ENCODE data around the gene PANX3. TPM values are rescaled to one million over a fixed set of nuclear protein-coding genes. Genes with fewer than 3 reads are reported as not detected.

PANX3 gene
- polyA plus RNA-seq, 1 donor (not counting 4 experiments of a cell fraction or from before 2014, with no cell fraction given) = not detected

- H3K36me3 ChIP-seq (ENCODE audit: control insufficient read depth in 2 of 2, extremely low read depth in 1 of 2, insufficient read depth in 2 of 2, low read length in 2 of 2) = peaks cover 9 to 13% of the 10 kb centered on the region in 2 experiments
Observed at GRCh38 chr11:124638500-124638899, 27.3 kb downstream of the PANX3 start.

DNA sequence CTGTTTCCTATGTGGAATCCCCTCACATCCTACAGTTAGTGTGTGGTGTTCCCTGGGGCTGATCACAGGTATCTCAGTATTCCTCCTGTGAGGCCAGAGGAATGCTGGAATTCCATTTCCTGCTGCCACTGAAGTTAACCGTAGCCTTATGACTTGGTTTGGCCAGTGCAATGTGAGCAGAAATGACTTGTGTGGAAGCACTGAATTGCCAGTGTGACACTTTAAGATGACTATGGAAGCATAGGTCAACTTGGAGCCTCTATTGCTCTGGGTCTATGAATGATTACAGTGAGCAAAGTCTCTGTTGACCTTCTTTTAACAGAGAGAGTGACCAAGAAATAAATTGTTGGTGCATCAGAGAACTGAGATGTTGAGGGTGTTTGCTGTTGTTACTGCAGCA is 28.0 kb downstream of the PANX3 start:
- Histone ChIP-seq H3K4me1 (ENCODE audit: control insufficient read depth, extremely low read depth, insufficient read depth, low read length) (no peaks in the 10 kb centered on the region), H3K79me2 (ENCODE audit: control insufficient read depth, insufficient read depth, low read length) (no peaks in the 10 kb centered on the region), H2AFZ (ENCODE audit: control insufficient read depth, low read length) (no peak overlapping the region), H3K4me2 (ENCODE audit: control insufficient read depth, extremely low read depth, insufficient read depth, low read depth, low read length) (no peak overlapping the region), H4K20me1 (ENCODE audit: control insufficient read depth, extremely low read depth, insufficient read depth, low read length) (no peaks in the 10 kb centered on the region), H3K36me3 (ENCODE audit: control insufficient read depth in 2 of 2, extremely low read depth in 1 of 2, insufficient read depth in 2 of 2, low read length in 2 of 2) (peaks cover 9 to 13% of the 10 kb centered on the region in 2 experiments), H3K4me3 (ENCODE audit: control insufficient read depth in 2 of 3, extremely low read depth in 1 of 3, insufficient read depth in 2 of 3, low read depth in 1 of 3, low read length in 3 of 3) (no peak overlapping the region), H3K9ac (ENCODE audit: control insufficient read depth, extremely low read depth, insufficient read depth, low read length) (no peak overlapping the region), H3K9me3 (ENCODE audit: control insufficient read depth, low read depth, low read length) (peaks cover 4% of the 10 kb centered on the region), H3K9me1 (ENCODE audit: control insufficient read depth, extremely low read depth, insufficient read depth, low read length) (no peaks in the 10 kb centered on the region), H3K27me3 (ENCODE audit: control insufficient read depth, extremely low read depth, insufficient read depth, low read length) (no peaks in the 10 kb centered on the region), H3K27ac (ENCODE audit: control insufficient read depth, insufficient read depth, low read length) (no peak overlapping the region)
- TF ChIP-seq, protein P1, sequence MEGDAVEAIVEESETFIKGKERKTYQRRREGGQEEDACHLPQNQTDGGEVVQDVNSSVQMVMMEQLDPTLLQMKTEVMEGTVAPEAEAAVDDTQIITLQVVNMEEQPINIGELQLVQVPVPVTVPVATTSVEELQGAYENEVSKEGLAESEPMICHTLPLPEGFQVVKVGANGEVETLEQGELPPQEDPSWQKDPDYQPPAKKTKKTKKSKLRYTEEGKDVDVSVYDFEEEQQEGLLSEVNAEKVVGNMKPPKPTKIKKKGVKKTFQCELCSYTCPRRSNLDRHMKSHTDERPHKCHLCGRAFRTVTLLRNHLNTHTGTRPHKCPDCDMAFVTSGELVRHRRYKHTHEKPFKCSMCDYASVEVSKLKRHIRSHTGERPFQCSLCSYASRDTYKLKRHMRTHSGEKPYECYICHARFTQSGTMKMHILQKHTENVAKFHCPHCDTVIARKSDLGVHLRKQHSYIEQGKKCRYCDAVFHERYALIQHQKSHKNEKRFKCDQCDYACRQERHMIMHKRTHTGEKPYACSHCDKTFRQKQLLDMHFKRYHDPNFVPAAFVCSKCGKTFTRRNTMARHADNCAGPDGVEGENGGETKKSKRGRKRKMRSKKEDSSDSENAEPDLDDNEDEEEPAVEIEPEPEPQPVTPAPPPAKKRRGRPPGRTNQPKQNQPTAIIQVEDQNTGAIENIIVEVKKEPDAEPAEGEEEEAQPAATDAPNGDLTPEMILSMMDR (optimal IDR thresholded peaks at IDR 0.05 in 1 of 3, IDR thresholded peaks at IDR 0.05 in 1 of 3, conservative IDR thresholded peaks at IDR 0.05 in 1 of 3; ENCODE audit: extremely low read depth in 1 of 3, insufficient read depth in 2 of 3, low read length in 3 of 3) = no peak
- no peak for TF ChIP-seq EZH2 (IDR thresholded peaks at IDR 0.05; ENCODE audit: low read length)
- DNase-seq (ENCODE audit: low read depth, low spot score) = no peak
- dilution Hi-C loops (cut with MboI; ENCODE audit: extremely low pct_ligation_motif_present, low sequenced_read_pairs) = no loop called here
- FAIRE-seq = no peak

More at GRCh38 chr11:124638500-124638899, 27.3 kb downstream of the PANX3 start:
- Histone ChIP-seq H3K4me3 (ENCODE audit: control insufficient read depth in 2 of 3, extremely low read depth in 1 of 3, insufficient read depth in 2 of 3, low read depth in 1 of 3, low read length in 3 of 3) (no peak overlapping the region), H3K79me2 (ENCODE audit: control insufficient read depth, insufficient read depth, low read length) (no peaks in the 10 kb centered on the region), H3K9ac (ENCODE audit: control insufficient read depth, extremely low read depth, insufficient read depth, low read length) (no peak overlapping the region), H3K4me1 (ENCODE audit: control insufficient read depth, extremely low read depth, insufficient read depth, low read length) (no peaks in the 10 kb centered on the region), H4K20me1 (ENCODE audit: control insufficient read depth, extremely low read depth, insufficient read depth, low read length) (no peaks in the 10 kb centered on the region), H3K9me1 (ENCODE audit: control insufficient read depth, extremely low read depth, insufficient read depth, low read length) (no peaks in the 10 kb centered on the region), H3K27me3 (ENCODE audit: control insufficient read depth, extremely low read depth, insufficient read depth, low read length) (no peaks in the 10 kb centered on the region), H3K9me3 (ENCODE audit: control insufficient read depth, low read depth, low read length) (peaks cover 4% of the 10 kb centered on the region), H3K4me2 (ENCODE audit: control insufficient read depth, extremely low read depth, insufficient read depth, low read depth, low read length) (no peak overlapping the region), H3K27ac (ENCODE audit: control insufficient read depth, insufficient read depth, low read length) (no peak overlapping the region), H2AFZ (ENCODE audit: control insufficient read depth, low read length) (no peak overlapping the region)
- no peak for TF ChIP-seq EZH2 (IDR thresholded peaks at IDR 0.05; ENCODE audit: low read length)
- TF ChIP-seq, protein P1 (optimal IDR thresholded peaks at IDR 0.05 in 1 of 3, IDR thresholded peaks at IDR 0.05 in 1 of 3, conservative IDR thresholded peaks at IDR 0.05 in 1 of 3; ENCODE audit: extremely low read depth in 1 of 3, insufficient read depth in 2 of 3, low read length in 3 of 3) = no peak
- DNase-seq (ENCODE audit: low read depth, low spot score) (no peak), FAIRE-seq (no peak)
- dilution Hi-C loops (cut with MboI; ENCODE audit: extremely low pct_ligation_motif_present, low sequenced_read_pairs) = no loop called here
